HepG2 (cell line): ENCODE results near the gene SQOR. TPM values are rescaled to one million over a fixed set of nuclear protein-coding genes. Genes with fewer than 3 reads are reported as not detected.

Experiments
- CBX1 ChIP-seq: IDR thresholded peaks from one replicate; pipeline ENCODE4 v1.6.1; 2016; ENCODE audit warnings: antibody characterized with exemption, low read depth
- HCFC1 ChIP-seq: fragments of 150-350 bp; IDR thresholded peaks from 2 replicates; pipeline ENCODE4 v1.6.1; 2014; ENCODE audit warnings: low read depth, low read length
- HMG20A ChIP-seq: IDR thresholded peaks from 2 replicates; pipeline ENCODE4 v1.6.1; 2016; ENCODE audit warnings: borderline replicate concordance
- HNRNPK ChIP-seq: fragments of 200-400 bp; formaldehyde crosslinking; IDR thresholded peaks from 2 replicates; pipeline ENCODE4 v1.6.1; 2018; ENCODE audit warnings: low read length, low read depth, moderate library complexity, mild to moderate bottlenecking; ENCODE audit not compliant: poor library complexity, severe bottlenecking
- MTA3 ChIP-seq: sonication (generic); formaldehyde crosslinking; IDR thresholded peaks from 2 replicates; pipeline ENCODE4 v1.4.0; 2020; ENCODE audit warnings: missing genetic modification reagents
- PAF1 ChIP-seq: IDR thresholded peaks from 2 replicates; pipeline ENCODE4 v1.6.1; 2016; ENCODE audit warnings: missing genetic modification reagents, missing compliant biosample characterization
- PHF21A ChIP-seq: sonication (generic); formaldehyde crosslinking; IDR thresholded peaks from 2 replicates; pipeline ENCODE4 v1.5.0; 2020; ENCODE audit warnings: mild to moderate bottlenecking, missing genetic modification reagents
- SIX4 ChIP-seq: sonication (generic); formaldehyde crosslinking; IDR thresholded peaks from 2 replicates; pipeline ENCODE4 v1.4.0; 2020; ENCODE audit warnings: missing genetic modification reagents
- SKI ChIP-seq: fragments of 450-650 bp; IDR thresholded peaks from one replicate; pipeline ENCODE4 v1.6.1; 2018; ENCODE audit warnings: mild to moderate bottlenecking; ENCODE audit not compliant: partially characterized antibody
- SMARCE1 ChIP-seq: fragments of 450-650 bp; IDR thresholded peaks from 2 replicates; pipeline ENCODE4 v1.6.1; 2017; ENCODE audit warnings: borderline replicate concordance
- STAG1 ChIP-seq: sonication (generic); formaldehyde crosslinking; IDR thresholded peaks from 2 replicates; pipeline ENCODE4 v1.4.0; 2020; ENCODE audit warnings: missing genetic modification reagents
- TCF7L2 ChIP-seq: IDR thresholded peaks from 2 replicates; pipeline ENCODE4 v1.6.1; 2011; ENCODE audit warnings: mild to moderate bottlenecking, low read depth, low read length, moderate library complexity
- ZFP37 ChIP-seq: sonication (generic); formaldehyde crosslinking; IDR thresholded peaks from 2 replicates; pipeline ENCODE4 v1.4.0; 2020; ENCODE audit warnings: missing genetic modification reagents, borderline replicate concordance
- ZGPAT ChIP-seq: IDR thresholded peaks from 2 replicates; pipeline ENCODE4 v1.6.1; 2016; ENCODE audit warnings: mild to moderate bottlenecking
- ZKSCAN8 ChIP-seq: IDR thresholded peaks from 2 replicates; pipeline ENCODE4 v1.6.1; 2016; ENCODE audit warnings: borderline replicate concordance, missing genetic modification reagents, missing compliant biosample characterization
- ZNF180 ChIP-seq: sonication (generic); formaldehyde crosslinking; IDR thresholded peaks from 2 replicates; pipeline ENCODE4 v1.4.0; 2020; ENCODE audit warnings: low read depth, missing genetic modification reagents, borderline replicate concordance
- ZNF468 ChIP-seq: sonication (generic); formaldehyde crosslinking; IDR thresholded peaks from 2 replicates; pipeline ENCODE4 v1.8.0; 2022; ENCODE audit warnings: mild to moderate bottlenecking, moderate library complexity, missing genetic modification reagents
- ZNF543 ChIP-seq: sonication (generic); formaldehyde crosslinking; IDR thresholded peaks from 2 replicates; pipeline ENCODE4 v1.4.0; 2020; ENCODE audit warnings: mild to moderate bottlenecking, missing genetic modification reagents
- ZNF619 ChIP-seq: sonication (generic); formaldehyde crosslinking; IDR thresholded peaks from 2 replicates; pipeline ENCODE4 v1.4.0; 2020; ENCODE audit warnings: mild to moderate bottlenecking, missing genetic modification reagents
- ZNF646 ChIP-seq: sonication (generic); formaldehyde crosslinking; IDR thresholded peaks from 2 replicates; pipeline ENCODE4 v1.9.0; 2021; ENCODE audit warnings: mild to moderate bottlenecking, missing genetic modification reagents
- polyA plus RNA-seq, 8 experiments: library from polyadenylated mRNA; depleted of rRNA in 3 of 8; stranded (reverse) in 7 of 8; unstranded in 1 of 8; fragments of >200 nt; fragmentation: Illumina TruSeq in 4 of 8; extraction: Trizol in 4 of 8; gene quantifications; 2 replicates each; pipeline versions ENCODE4 v1.2.1 to v1.2.3, GENCODE V29; 2011 to 2016; ENCODE audit warnings: low read depth in 4 of 8, missing spikeins in 1 of 8, mixed read lengths in 1 of 8; ENCODE audit not compliant: insufficient read depth in 1 of 8
- total RNA-seq, 5 experiments: library from RNA; depleted of rRNA; stranded (reverse); fragments of >200 nt; fragmentation: Illumina TruSeq; extraction: Trizol; gene quantifications; 2 replicates each; pipeline ENCODE4 v1.2.3, GENCODE V29; 2016; ENCODE audit warnings: low read depth in 1 of 5

The SQOR gene
- total and polyA plus RNA-seq, 2 of the 13 experiments (the other 11 are each of a cell fraction or from before 2014, with no cell fraction given) = 19.3 to 19.4 TPM

- TF ChIP-seq SIX4 = no peak
- peak; percentile 88 for TF ChIP-seq ZNF619 (CRISPR knock-in tag)
- no peak for TF ChIP-seq ZNF180 (CRISPR knock-in tag)
- TF ChIP-seq PAF1 (CRISPR knock-in tag) = no peak
- TF ChIP-seq SKI = peak; percentile 27
- no peak for TF ChIP-seq ZKSCAN8
- peak; percentile 59; the same call in 1 of the 2 replicates for TF ChIP-seq ZNF543
- TF ChIP-seq CBX1 = no peak
- 0 out of 2 replicates have a peak, but pooled peaks have one; percentile 52 for TF ChIP-seq ZNF468 (CRISPR knock-in tag)
- TF ChIP-seq ZNF646 (CRISPR knock-in tag) = no peak
- TF ChIP-seq ZGPAT (CRISPR knock-in tag) = peak; percentile 80
- no peak for TF ChIP-seq HCFC1
- TF ChIP-seq ZFP37 (CRISPR knock-in tag) = no peak
- no peak for TF ChIP-seq HNRNPK
- TF ChIP-seq PHF21A (CRISPR knock-in tag) = peak; percentile 71
- TF ChIP-seq TCF7L2 = no peak
- no peak for TF ChIP-seq STAG1 (CRISPR knock-in tag)
- no peak for TF ChIP-seq HMG20A (CRISPR knock-in tag)
- TF ChIP-seq MTA3 (CRISPR knock-in tag) = no peak
- TF ChIP-seq SMARCE1 = no peak
Measured at GRCh38 chr15:45634432-45635190, at the start of gene SQOR (continued).
